ENCODE results near the gene KCNN4.

- TF ChIP-seq POLR2A (IDR thresholded peaks at IDR 0.05): no peak
- TF ChIP-seq POLR2AphosphoS5 (IDR thresholded peaks at IDR 0.05): no peak
- TF ChIP-seq, protein P1, sequence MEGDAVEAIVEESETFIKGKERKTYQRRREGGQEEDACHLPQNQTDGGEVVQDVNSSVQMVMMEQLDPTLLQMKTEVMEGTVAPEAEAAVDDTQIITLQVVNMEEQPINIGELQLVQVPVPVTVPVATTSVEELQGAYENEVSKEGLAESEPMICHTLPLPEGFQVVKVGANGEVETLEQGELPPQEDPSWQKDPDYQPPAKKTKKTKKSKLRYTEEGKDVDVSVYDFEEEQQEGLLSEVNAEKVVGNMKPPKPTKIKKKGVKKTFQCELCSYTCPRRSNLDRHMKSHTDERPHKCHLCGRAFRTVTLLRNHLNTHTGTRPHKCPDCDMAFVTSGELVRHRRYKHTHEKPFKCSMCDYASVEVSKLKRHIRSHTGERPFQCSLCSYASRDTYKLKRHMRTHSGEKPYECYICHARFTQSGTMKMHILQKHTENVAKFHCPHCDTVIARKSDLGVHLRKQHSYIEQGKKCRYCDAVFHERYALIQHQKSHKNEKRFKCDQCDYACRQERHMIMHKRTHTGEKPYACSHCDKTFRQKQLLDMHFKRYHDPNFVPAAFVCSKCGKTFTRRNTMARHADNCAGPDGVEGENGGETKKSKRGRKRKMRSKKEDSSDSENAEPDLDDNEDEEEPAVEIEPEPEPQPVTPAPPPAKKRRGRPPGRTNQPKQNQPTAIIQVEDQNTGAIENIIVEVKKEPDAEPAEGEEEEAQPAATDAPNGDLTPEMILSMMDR (IDR thresholded peaks at IDR 0.05): peak; percentile 47 to 58 (median 57)
- no peak for TF ChIP-seq EP300 (IDR thresholded peaks at IDR 0.05; ENCODE audit: low read depth)
Observed at GRCh38 chr19:43809762-43810696, 29.3 kb upstream of the KCNN4 start.

All from transverse colon (tissue), 4 donors.